Endothelial cell of umbilical vein (primary cell): Measurements from ENCODE around the gene TFCP2. TPM values are rescaled to one million over a fixed set of nuclear protein-coding genes. Genes with fewer than 3 reads are reported as not detected.

Experiments used
- BruUV-seq: library from RNA; stranded (reverse); fragments of 400-500 nt; replicated peaks from 2 replicates; lab custom pipeline; 2021; lab: Mats Ljungman, UMichigan
- CTCF ChIA-PET: fragments of 300-600, 350-600 bp; sonication (Branson Sonifier 250); formaldehyde crosslinking; loops from one replicate; lab custom pipeline; 2021; ENCODE audit warnings: antibody characterized with exemption, inconsistent platforms; lab: Charles Lee
- POLR2A ChIA-PET: fragments of 300-600, 350-600 bp; sonication (Branson Sonifier 250); formaldehyde crosslinking; loops from one replicate; lab custom pipeline; 2021; ENCODE audit warnings: antibody characterized with exemption, inconsistent platforms; lab: Charles Lee
- DNase-seq: peaks from one replicate; pipeline ENCODE4 v3.0.0-alpha.2; 2011; ENCODE audit warnings: low read depth, low spot score
- FAIRE-seq: peaks from 2 replicates; lab custom pipeline; 2011; peaks lifted over from hg19 to GRCh38; lab: Jason Lieb, UNC
- H2AFZ ChIP-seq: 2 replicates; pipeline ENCODE4 v1.6.0; 2012; ENCODE audit warnings: low read depth, low read length, control low read depth, inconsistent platforms
- H3K27ac ChIP-seq: 2 replicates; pipeline ENCODE4 v1.5.1; 2011; ENCODE audit warnings: low read depth, mild to moderate bottlenecking, control low read depth, low read length, moderate library complexity; ENCODE audit not compliant: insufficient read depth
- H3K27me3 ChIP-seq, 2 experiments: 2 replicates each; pipeline versions ENCODE4 v1.6.0 to v1.6.1; 2011; ENCODE audit warnings: low read length in 2 of 2, mixed read lengths in 1 of 2; ENCODE audit not compliant: control insufficient read depth in 2 of 2, insufficient read depth in 2 of 2
- H3K36me3 ChIP-seq, 2 experiments: 2 replicates in 1 of 2; 3 replicates in 1 of 2; pipeline ENCODE4 v1.5.1; 2011; ENCODE audit warnings: low read length in 2 of 2, mild to moderate bottlenecking in 1 of 2, moderate library complexity in 1 of 2; ENCODE audit not compliant: control insufficient read depth in 2 of 2, insufficient read depth in 2 of 2; ENCODE audit errors: extremely low read depth in 1 of 2
- H3K4me1 ChIP-seq: 3 replicates; pipeline ENCODE4 v1.5.1; 2011; ENCODE audit warnings: mild to moderate bottlenecking, low read length; ENCODE audit not compliant: control insufficient read depth, insufficient read depth; ENCODE audit errors: extremely low read depth
- H3K4me2 ChIP-seq: 2 replicates; pipeline ENCODE4 v1.6.1; 2011; ENCODE audit warnings: low read length, control low read depth, mixed read lengths; ENCODE audit not compliant: insufficient read depth
- H3K4me3 ChIP-seq, 3 experiments: fragments of 200-600 bp in 1 of 3; sonication (generic), shearing (Covaris generic) in 1 of 3; replicated peaks in 1 of 3; 2 replicates each; pipeline ENCODE4 v1.5.1; 2011 to 2016; ENCODE audit warnings: control low read depth in 3 of 3, low read length in 3 of 3, mild to moderate bottlenecking in 2 of 3, inconsistent platforms in 1 of 3, low read depth in 1 of 3, moderate library complexity in 1 of 3; ENCODE audit not compliant: insufficient read depth in 1 of 3
- H3K79me2 ChIP-seq: 2 replicates; pipeline ENCODE4 v1.6.0; 2012; ENCODE audit warnings: low read length, inconsistent platforms; ENCODE audit not compliant: control insufficient read depth, insufficient read depth
- H3K9ac ChIP-seq: replicated peaks from 2 replicates; pipeline ENCODE3; 2011; ENCODE audit warnings: low read length, control low read depth; ENCODE audit not compliant: insufficient read depth; ENCODE audit errors: extremely low read depth
- H3K9me1 ChIP-seq: replicated peaks from 3 replicates; pipeline ENCODE4 v1.6.0; 2011; ENCODE audit warnings: mild to moderate bottlenecking, low read length; ENCODE audit not compliant: control insufficient read depth, insufficient read depth; ENCODE audit errors: extremely low read depth
- H3K9me3 ChIP-seq: replicated peaks from 2 replicates; pipeline ENCODE4 v1.5.1; 2012; ENCODE audit warnings: low read length, inconsistent platforms; ENCODE audit not compliant: control insufficient read depth, insufficient read depth
- H4K20me1 ChIP-seq: replicated peaks from 2 replicates; pipeline ENCODE3; 2011; ENCODE audit warnings: mild to moderate bottlenecking, low read length; ENCODE audit not compliant: control insufficient read depth, insufficient read depth; ENCODE audit errors: extremely low read depth
- CTCF ChIP-seq, 2 donors: IDR thresholded peaks; 1 replicate in 1 of 2; 2 replicates in 1 of 2; pipeline ENCODE4 v1.5.1; 2011; ENCODE audit warnings: low read length in 2 of 2, mild to moderate bottlenecking in 2 of 2, moderate library complexity in 2 of 2, control low read depth in 1 of 2, inconsistent platforms in 1 of 2, low read depth in 1 of 2; ENCODE audit not compliant: insufficient read depth in 1 of 2; ENCODE audit errors: extremely low read depth in 1 of 2
- EZH2 ChIP-seq: IDR thresholded peaks from 2 replicates; pipeline ENCODE4 v1.6.1; 2012; ENCODE audit warnings: borderline replicate concordance, low read depth, mild to moderate bottlenecking, moderate library complexity, low read length, inconsistent platforms; ENCODE audit not compliant: severe bottlenecking
- FOS ChIP-seq: IDR thresholded peaks from 2 replicates; pipeline ENCODE4 v1.6.1; 2011; ENCODE audit warnings: mild to moderate bottlenecking, low read length, moderate library complexity, borderline replicate concordance; ENCODE audit not compliant: insufficient read depth
- GATA2 ChIP-seq: IDR thresholded peaks from 2 replicates; pipeline ENCODE4 v1.7.0; 2011; ENCODE audit warnings: low read depth, mild to moderate bottlenecking, moderate library complexity, mixed read lengths, low read length; ENCODE audit not compliant: insufficient read length, insufficient read depth
- JUN ChIP-seq: IDR thresholded peaks from 2 replicates; pipeline ENCODE4 v1.6.1; 2011; ENCODE audit warnings: borderline replicate concordance, low read depth; ENCODE audit not compliant: insufficient read length, insufficient read depth
- MYC ChIP-seq: IDR thresholded peaks from one replicate; pipeline ENCODE4 v1.6.1; 2011; ENCODE audit warnings: mild to moderate bottlenecking, low read depth, low read length
- POLR2A ChIP-seq: IDR thresholded peaks from 2 replicates; pipeline ENCODE4 v1.6.1; 2012; ENCODE audit warnings: low read depth, mild to moderate bottlenecking, control low read depth, low read length
- POLR2AphosphoS5 ChIP-seq: IDR thresholded peaks from 2 replicates; pipeline ENCODE4 v1.6.1; 2012; ENCODE audit warnings: low read depth, mild to moderate bottlenecking, control low read depth, low read length, moderate library complexity; ENCODE audit not compliant: insufficient read depth
- dilution Hi-C: fragments of 300-500 bp; cut with MboI; formaldehyde crosslinking; loops from one replicate; pipeline ENCODE4 v1.15.0; 2019; ENCODE audit warnings: low sequenced_read_pairs; ENCODE audit not compliant: extremely low pct_ligation_motif_present
- intact Hi-C: fragments of 100-400 bp; cut with micrococcal nuclease; formaldehyde crosslinking; loops from one replicate; pipeline ENCODE4 v1.10.0; 2022
- polyA plus RNA-seq, 4 experiments: library from polyadenylated mRNA; depleted of rRNA in 3 of 4; stranded (reverse) in 3 of 4; unstranded in 1 of 4; fragments of >200 nt; gene quantifications; 2 replicates each; pipeline versions ENCODE4 v1.2.1 to v1.2.3, GENCODE V29; 2011 to 2012; ENCODE audit warnings: missing spikeins in 1 of 4
- total RNA-seq: library from RNA; stranded (reverse); gene quantifications from 2 replicates; pipeline ENCODE4 v1.2.3, GENCODE V29; 2021
- TF ChIP-seq, protein P1 (sequence below): IDR thresholded peaks from 2 replicates; pipeline ENCODE4 v1.6.1; 2011; ENCODE audit not compliant: insufficient read depth, insufficient read length

TFCP2 gene
- total and polyA plus RNA-seq, 2 donors (not counting 3 experiments of a cell fraction or from before 2014, with no cell fraction given) = 10.2 to 28.6 TPM

DNA sequence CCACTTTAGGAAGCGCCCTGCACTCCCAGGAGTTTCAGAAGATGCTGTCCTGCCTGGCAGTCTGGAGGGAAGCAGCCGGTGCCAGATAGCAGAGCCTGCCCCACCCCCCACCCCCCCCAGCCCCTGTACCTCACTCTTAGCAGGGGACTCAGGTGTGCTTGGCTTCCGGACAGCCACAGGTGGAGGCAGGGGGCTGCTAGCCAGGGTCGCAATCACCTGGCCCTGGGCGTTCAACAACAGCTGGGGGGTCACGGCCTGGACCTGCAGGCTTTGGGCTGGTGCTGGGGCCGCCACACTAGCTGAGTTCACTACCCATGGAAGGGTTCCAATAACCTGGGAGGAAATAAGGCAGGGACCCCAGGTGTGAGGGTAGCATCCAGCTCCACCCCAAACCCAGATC is 22.9 kb upstream of the TFCP2 start:
- no peak overlapping the region for H2AFZ ChIP-seq
- H3K27ac ChIP-seq = no peak overlapping the region
- ChIA-PET CTCF (interaction anchor here (0.8 to 1.3 kb wide), 2 partner anchors 22 to 57 kb away, joined by 3 to 4 read pairs; partner anchors contain the start of gene POU6F1), POLR2A (no interaction called here)
- no peak overlapping the region for H3K4me2 ChIP-seq
- no peaks in the 10 kb centered on the region for H3K79me2 ChIP-seq
- no peaks in the 10 kb centered on the region for H3K9me3 ChIP-seq
- no peak overlapping the region for H3K4me3 ChIP-seq
- DNase-seq (no peak), FAIRE-seq (no peak)
- no peaks in the 10 kb centered on the region for H3K27me3 ChIP-seq
- no peaks in the 10 kb centered on the region for H3K4me1 ChIP-seq
- intact Hi-C loops (no loop called here), dilution Hi-C loops (no loop called here)
- no peak overlapping the region for H3K9ac ChIP-seq
- H3K36me3 ChIP-seq = no peaks in the 10 kb centered on the region
- no peaks in the 10 kb centered on the region for H3K9me1 ChIP-seq
- H4K20me1 ChIP-seq = no peaks in the 10 kb centered on the region
- no peak for TF ChIP-seq POLR2A
- no peak for TF ChIP-seq EZH2
- no peak for TF ChIP-seq CTCF (IDR thresholded peaks at IDR 0.05; ENCODE audit: extremely low read depth in 1 of 2, insufficient read depth in 1 of 2, low read depth in 1 of 2, low read length in 2 of 2)
- TF ChIP-seq, protein P1, sequence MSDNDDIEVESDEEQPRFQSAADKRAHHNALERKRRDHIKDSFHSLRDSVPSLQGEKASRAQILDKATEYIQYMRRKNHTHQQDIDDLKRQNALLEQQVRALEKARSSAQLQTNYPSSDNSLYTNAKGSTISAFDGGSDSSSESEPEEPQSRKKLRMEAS = no peak
- no peak for TF ChIP-seq MYC
- no peak for TF ChIP-seq GATA2
- TF ChIP-seq POLR2AphosphoS5 = no peak
- TF ChIP-seq JUN = no peak
- TF ChIP-seq FOS = no peak
- BruUV-seq = no TSS peak
